Kidney epithelial cell (primary cell): ENCODE measurements around the gene ARRDC2. TPM values are rescaled to one million over a fixed set of nuclear protein-coding genes. Genes with fewer than 3 reads are reported as not detected.

ENCODE experiments used
- DNase-seq: peaks from one replicate; pipeline ENCODE4 v3.0.0-alpha.2; 2010; ENCODE audit warnings: low read depth
- H3K27me3 ChIP-seq: 2 replicates; pipeline ENCODE4 v1.6.0; 2011; ENCODE audit warnings: low read length; ENCODE audit not compliant: control insufficient read depth, insufficient read depth
- H3K36me3 ChIP-seq: 2 replicates; pipeline ENCODE4 v1.5.1; 2011; ENCODE audit warnings: low read length; ENCODE audit not compliant: control insufficient read depth, insufficient read depth
- H3K4me3 ChIP-seq: 2 replicates; pipeline ENCODE4 v1.5.1; 2011; ENCODE audit warnings: low read depth, mild to moderate bottlenecking, control low read depth, low read length
- CTCF ChIP-seq: IDR thresholded peaks from 2 replicates; pipeline ENCODE4 v1.5.1; 2011; ENCODE audit warnings: mild to moderate bottlenecking, moderate library complexity, low read length, control low read depth, inconsistent platforms; ENCODE audit not compliant: insufficient read depth, poor library complexity, severe bottlenecking
- total RNA-seq: library from RNA; depleted of rRNA; stranded (reverse); fragments of >200 nt; gene quantifications from 2 replicates; pipeline ENCODE4 v1.2.3, GENCODE V29; 2015

Gene ARRDC2
- total RNA-seq, 1 donor from 2014 or later: 8.4 TPM

GRCh38 chr19:18049385-18049784 is 41.4 kb downstream of the ARRDC2 start:
- DNase-seq: no peak
- TF ChIP-seq CTCF: no peak
- Histone ChIP-seq H3K36me3 (no peaks in the 10 kb centered on the region), H3K27me3 (peaks cover 11% of the 10 kb centered on the region), H3K4me3 (no peak overlapping the region)

- H3K36me3 ChIP-seq: no peaks in the 10 kb centered on the region
- H3K4me3 ChIP-seq: no peak overlapping the region
Observed at GRCh38 chr19:18051887-18052286, 43.9 kb downstream of the ARRDC2 start.

GRCh38 chr19:18053576-18054219 is 45.7 kb downstream of the ARRDC2 start:
- Histone ChIP-seq H3K27me3 (peaks cover 13% of the 10 kb centered on the region), H3K4me3 (no peak overlapping the region), H3K36me3 (no peaks in the 10 kb centered on the region)
- no peak for DNase-seq
- no peak for TF ChIP-seq CTCF

More at GRCh38 chr19:18051887-18052286, 43.9 kb downstream of the ARRDC2 start:
- TF ChIP-seq CTCF: no peak
- no peak for DNase-seq
- H3K27me3 ChIP-seq: peaks cover 11% of the 10 kb centered on the region

GRCh38 chr19:18055967-18056366 is 48.0 kb downstream of the ARRDC2 start:
- H3K27me3 ChIP-seq: peaks cover 10% of the 10 kb centered on the region
- H3K36me3 ChIP-seq: no peaks in the 10 kb centered on the region
- no peak overlapping the region for H3K4me3 ChIP-seq
- no peak for TF ChIP-seq CTCF
- DNase-seq: no peak

- no peak for DNase-seq
- Histone ChIP-seq H3K4me3 (no peak overlapping the region), H3K27me3 (peaks cover 5% of the 10 kb centered on the region), H3K36me3 (no peaks in the 10 kb centered on the region)
- TF ChIP-seq CTCF: no peak
Observed at GRCh38 chr19:18057557-18057956, 49.6 kb downstream of the ARRDC2 start.
